ENCODE data around the gene ABCC2.

DNA sequence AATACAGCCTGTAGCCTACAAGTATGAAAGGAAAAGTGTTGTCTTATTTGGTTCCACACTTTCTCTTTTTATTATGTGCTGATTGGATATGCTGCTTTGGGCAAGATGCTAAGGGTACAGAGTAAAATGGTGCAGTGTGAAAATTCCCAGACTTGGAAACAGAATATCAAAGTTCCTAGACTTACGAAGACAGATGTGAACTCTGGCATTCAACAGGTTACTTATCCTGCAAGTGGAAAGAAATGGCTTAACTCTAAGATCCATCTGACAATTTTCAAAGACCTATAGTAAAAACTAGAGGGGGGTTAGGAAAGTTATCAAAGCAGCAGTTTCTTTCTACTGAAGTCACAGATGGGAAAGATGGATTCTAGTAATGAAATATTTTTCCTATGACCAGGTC lies 26.3 kb upstream of the ABCC2 start:
- TF ChIP-seq EZH2 (IDR thresholded peaks at IDR 0.05; ENCODE audit: borderline replicate concordance, insufficient read depth, low read depth, low read length, poor library complexity, severe bottlenecking) = no peak
- TF ChIP-seq, protein P1, sequence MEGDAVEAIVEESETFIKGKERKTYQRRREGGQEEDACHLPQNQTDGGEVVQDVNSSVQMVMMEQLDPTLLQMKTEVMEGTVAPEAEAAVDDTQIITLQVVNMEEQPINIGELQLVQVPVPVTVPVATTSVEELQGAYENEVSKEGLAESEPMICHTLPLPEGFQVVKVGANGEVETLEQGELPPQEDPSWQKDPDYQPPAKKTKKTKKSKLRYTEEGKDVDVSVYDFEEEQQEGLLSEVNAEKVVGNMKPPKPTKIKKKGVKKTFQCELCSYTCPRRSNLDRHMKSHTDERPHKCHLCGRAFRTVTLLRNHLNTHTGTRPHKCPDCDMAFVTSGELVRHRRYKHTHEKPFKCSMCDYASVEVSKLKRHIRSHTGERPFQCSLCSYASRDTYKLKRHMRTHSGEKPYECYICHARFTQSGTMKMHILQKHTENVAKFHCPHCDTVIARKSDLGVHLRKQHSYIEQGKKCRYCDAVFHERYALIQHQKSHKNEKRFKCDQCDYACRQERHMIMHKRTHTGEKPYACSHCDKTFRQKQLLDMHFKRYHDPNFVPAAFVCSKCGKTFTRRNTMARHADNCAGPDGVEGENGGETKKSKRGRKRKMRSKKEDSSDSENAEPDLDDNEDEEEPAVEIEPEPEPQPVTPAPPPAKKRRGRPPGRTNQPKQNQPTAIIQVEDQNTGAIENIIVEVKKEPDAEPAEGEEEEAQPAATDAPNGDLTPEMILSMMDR (IDR thresholded peaks at IDR 0.05) = no peak
